HG03521 (cell line): Measurements from ENCODE around the gene DYNC1LI2.

Source experiments
- ATAC-seq: cut with Tn5 transposase; IDR thresholded peaks from one replicate; pipeline ENCODE4 v1.9.1; 2021; ENCODE audit warnings: mild to moderate bottlenecking, moderate library complexity; ENCODE audit not compliant: unreplicated experiment

The DYNC1LI2 gene

DNA sequence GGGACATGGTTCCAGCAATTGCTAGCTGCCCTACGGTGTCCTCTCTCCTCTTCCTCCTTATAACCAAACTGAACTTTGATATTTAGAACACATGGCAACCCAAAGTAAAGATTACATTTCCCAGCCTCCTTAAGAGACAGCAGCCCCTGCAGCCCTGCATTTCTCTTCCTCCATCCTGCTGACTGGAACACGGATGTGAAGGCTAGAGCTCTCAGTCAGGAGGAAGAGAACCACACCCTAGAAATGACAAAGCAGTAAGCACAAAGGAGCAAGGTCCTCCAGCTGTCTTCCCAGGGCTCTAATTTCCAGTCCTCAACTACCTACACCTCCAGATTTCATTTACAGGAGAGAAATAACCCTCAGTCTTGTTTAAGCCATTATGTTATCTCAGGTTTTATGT is 10.9 kb downstream of the DYNC1LI2 start:
- no peak for ATAC-seq

DNA sequence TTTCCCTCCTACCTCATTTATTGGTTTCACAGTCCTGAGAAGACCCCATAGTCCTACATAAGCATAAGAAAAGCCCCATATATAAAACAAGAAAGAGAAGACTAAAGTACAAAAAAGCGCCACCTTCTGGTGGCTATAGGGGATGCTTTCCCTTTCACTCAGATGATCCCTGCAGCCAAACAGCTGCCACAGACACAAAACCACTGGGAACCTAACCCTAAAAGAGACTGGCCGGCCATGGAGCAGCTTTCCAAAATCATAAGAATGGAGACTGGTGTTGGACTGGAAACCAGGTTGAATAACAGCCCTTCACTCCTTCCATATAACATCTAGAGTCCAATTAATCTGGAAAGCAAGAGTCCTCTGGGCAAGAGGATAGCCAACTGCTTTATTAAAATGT is 11.4 kb downstream of the DYNC1LI2 start:
- no peak for ATAC-seq

DNA sequence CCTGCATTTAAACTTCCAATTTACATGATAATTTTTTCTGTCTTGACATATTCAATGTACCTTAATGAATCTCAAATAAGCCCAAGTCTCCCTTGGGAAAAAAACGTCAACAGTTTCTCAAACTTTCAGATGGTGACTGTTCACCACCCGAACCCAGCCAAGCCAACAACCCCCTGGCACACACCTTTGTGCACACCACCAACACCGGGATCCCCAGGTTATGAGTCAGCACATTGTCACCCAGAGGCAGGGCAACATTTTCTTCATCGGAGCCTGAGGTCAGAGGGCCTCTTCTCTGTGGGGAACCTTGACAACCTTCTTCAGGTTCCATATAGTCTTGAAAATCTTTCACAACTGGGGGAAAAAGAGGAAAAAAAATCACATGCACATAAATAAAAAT is 15.5 kb downstream of the DYNC1LI2 start:
- ATAC-seq, result no peak

DNA sequence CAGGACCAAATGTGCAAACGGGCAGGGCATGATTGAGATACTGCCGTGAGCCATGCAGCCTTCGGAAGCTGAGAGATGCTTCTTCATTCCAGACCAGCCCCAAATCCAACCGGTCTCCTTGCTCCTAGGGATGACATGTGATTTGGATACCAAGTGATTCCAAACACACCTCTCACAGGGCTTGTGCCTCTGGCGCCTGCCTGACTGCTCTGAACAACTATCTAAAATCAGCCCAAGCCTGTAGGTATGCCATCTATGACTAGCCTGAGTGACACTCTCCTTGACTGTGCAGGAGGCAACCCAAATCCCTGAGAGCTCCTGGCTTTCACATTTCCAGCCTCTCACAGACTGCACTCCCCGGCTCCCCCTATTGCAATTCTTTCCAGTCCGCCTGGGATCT is 20.3 kb downstream of the DYNC1LI2 start:
- no peak for ATAC-seq

DNA sequence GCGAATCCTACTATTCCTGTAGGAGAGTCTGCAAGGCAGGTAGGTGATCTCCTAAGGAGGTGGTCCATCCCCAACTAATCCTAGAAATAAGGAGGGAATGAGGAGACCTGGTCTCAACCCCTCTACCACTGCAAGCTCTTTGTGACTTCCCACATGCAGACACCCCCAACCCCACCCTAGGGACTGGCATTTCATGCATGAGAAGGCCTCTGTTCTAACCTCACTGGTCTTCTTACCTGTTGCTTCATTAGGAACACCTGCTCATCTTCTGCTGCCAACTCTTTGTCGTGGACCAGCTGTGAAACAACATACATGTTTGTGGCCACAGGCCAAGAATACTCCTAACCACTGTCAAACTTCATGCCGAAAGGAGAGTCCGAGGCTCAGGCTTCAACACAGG is 22.6 kb downstream of the DYNC1LI2 start:
- ATAC-seq, result no peak

DNA sequence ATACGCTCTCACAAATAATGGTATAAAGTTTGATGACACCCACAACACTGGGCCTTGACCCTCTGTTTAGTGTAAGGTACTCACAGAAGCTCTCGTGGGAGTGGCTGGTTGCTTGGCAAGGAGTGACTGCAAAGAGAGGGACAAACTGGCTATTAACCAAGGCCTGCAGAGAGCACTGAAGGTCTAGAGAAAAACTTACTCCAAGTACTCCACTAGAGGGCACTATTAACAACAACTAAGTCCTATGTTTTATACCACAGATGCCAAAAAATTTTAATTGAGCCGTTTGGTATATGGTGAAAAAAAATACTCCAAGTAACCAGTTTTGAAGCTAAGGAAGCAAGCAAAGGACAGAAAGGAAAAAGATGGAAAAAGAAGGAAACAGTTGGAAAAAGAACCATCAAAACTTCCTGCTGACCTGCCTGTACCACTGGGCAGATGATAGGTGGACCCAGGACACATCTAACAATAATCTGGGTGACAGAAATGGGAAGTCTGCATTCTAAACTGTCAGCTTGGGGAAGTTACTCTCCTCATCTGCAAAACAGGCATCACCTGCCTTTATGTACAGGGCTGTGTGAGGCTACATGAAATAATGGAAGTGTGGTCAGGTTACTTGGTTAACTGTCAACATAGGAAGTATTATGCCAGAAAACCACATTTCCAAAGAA is 23.2 kb downstream of the DYNC1LI2 start:
- no peak for ATAC-seq

DNA sequence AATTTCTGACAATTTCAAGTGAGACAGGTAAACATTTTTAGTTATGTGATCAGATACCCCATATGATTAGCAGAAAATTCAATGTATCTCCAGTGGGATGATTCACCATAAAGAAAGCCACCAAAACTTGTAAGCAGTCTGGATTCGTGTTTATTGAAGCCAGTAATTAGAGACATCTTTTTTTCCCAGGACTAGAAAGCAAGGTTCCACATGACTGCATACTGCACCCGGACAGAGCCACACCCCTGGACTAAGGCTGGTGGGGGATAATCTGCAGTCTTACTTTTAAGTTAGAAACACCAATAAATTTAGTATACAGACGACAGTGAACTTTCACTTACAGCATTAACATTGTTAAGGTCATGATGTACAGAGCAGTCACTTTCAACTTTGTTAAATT is 30.6 kb downstream of the DYNC1LI2 start:
- no peak for ATAC-seq

DNA sequence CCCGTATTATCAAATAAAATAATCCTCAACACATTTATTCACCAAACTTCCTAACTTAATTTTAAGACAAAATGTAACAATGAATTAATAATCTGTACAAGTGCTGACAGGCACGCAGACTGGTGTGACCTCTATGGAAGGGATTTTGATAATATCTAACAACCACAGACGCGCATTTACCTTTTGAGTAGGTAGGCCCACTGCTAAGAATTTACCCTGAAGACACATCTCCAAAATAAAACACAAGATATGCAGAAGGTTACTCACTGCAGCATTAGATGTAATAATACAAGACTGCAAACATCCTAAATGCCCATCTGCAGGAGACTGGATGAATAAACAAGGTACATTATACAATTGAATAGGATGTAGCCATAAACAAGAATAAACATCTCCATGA is 32.2 kb downstream of the DYNC1LI2 start:
- no peak for ATAC-seq

DNA sequence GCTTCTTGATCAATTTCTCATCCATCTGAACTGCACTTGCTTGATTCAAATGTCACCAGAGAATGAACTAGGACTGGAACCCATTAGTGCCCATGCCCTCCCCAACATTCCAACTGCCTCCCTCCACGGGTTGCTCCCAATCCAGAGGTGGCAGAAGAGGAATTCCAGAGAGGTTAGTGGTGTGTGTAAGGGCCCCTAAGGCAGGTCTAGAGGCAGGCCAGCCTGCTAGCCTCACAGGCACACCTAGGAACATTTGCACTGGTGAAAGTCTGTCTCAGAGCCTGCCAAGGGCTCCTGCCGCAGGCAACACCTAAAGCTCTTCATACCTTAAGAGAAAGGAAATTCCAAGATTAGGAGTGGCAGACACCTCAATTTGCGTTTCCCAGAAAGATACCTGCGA is 33.6 kb downstream of the DYNC1LI2 start:
- no peak for ATAC-seq

DNA sequence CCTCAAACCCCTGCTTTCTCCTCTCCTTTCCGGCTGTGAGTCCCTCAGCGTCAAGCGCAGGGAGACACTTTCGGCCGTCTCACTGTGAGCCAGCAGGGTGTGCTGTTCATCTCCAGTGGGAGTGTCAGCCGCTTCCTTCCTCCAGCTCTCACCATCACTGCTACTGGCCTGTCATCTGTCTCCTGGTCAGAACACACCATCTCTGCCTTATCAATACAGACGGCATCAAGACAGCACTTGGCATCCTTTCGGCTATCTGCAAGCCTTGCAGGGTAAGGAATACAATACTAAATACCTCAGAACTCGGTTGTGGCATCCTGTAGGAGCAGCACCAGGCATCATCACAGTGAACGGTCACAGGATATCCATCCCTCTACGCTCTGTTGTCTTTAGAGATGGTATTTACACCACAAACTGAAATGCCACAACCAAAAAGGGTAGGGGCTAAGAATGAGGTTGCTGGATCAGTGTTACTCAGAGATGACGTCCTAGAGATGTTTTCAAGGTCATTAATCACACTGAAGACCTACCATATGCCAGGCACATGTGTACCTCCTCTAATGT is 34.2 kb downstream of the DYNC1LI2 start:
- no peak for ATAC-seq

DNA sequence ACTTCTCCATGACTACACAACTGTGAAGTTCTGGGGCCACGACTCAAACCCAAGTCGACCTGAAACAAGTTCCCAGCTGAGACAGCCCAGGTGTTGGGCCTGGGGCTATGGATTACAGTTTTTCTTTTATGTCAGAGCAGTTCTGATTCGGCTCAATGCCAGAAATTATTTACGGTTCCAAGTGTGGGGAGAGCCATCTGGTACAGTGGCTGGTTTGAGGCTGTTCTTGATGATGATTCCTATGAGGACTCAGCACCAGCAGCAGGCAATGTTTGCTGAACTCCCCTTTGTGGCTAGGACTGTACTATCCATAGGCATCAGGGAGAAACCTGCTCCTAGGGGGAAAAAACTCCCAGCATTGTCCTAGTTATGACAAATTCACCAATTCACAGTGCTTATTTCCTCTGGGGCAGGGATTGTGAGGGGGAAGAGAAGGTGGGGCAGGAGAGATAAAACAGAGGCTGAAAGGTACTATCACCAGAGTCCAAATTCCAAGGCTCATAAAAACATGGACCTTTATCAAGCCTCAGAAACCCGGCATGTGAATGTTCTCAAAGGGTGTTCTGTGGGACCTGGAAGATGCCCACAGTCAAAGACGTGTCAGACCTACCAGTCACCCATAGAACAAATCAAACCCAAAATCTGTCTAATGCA is 36.6 kb downstream of the DYNC1LI2 start:
- ATAC-seq, result no peak

DNA sequence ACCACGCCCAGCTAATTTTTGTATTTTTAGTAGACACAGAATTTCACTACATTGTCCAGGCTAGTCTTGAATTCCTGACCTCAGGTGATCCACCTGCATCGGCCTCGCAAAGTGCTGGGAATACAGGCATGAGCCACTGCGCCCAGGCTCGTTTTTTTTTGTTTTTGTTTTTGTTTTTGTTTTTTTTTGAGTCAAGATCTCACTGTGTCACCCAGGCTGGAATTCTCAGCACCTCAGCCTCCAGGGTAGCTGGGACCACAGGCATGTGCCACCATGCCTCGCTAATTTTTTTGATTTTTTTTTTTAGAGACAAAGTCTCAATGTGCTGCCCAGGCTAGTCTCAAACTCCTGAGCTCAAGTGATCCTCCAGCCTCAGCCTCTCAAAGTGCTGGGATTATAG is 37.3 kb downstream of the DYNC1LI2 start:
- no peak for ATAC-seq

DNA sequence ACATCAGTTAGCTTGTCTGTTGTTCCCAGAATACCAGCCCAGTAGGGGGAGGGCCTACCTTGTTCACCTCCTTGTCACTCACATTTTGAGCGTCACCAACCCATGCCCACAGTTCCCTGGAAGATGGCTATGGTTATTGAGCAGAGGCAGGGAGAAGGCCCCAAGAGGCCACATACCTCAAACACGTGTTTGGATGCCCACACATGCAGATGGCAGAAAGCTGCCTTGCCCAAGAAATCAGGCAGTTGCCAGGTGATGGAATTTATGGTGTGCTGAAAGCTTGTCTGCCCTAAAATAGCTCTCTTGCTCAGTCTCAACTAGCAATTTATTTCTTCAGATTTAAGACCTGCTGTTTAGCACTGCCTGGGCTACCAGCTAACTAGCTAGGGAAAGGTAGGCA is 38.3 kb downstream of the DYNC1LI2 start:
- ATAC-seq, result no peak

DNA sequence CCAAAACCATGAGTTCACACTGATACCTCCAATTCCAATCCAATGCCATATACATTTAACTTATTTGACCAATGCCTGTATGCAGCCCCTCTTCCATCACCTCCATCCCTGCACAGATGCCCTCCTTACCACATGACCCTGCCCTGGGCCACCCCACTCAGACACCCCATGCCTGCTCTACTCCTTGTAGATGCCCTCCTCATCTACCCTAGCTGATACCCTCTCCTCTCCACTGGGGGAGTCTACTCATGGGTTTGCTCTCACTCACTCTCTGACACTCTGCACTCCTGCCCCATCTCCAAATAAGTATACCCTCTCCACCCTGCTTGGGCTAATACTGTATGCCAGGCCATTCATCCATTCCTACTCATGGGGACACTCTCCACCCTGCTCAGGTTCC is 38.9 kb downstream of the DYNC1LI2 start:
- ATAC-seq, result no peak

DNA sequence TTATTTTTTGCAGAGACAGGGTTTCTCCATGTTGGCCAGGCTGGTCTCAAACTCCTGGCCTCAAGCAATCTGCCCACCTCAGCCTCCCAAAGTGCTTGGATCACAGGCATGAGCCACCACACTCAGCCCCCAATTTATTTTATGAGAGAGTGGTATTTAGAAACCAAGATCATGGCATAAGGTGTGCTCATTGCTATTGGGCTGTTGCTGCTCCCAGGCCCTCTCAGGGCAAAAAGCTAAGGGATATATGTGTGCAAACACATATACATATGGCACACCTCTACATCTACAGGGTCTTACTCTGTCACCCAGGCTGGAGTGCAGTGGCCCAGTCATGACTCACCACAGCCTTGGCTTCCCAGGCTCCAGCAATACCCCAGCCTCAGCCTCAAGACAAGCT is 39.8 kb downstream of the DYNC1LI2 start:
- no peak for ATAC-seq

DNA sequence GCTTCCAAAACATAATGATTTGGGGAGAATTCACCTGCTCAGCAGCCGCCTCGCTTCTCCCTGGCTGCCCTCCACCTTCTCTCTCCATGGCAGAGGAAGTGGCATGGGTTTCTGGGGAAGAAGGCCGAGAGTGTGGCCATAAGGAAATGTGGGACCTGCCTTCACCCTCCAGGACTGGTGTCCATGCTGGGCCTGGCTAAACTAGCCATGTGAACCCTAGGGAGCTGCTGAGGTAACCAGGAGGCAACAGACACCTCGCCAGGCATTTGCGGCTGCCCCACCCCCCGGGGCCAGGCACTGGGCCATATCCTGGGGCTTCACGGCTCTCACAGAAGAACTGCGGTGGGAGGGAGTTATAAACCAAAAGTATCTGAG is 44.9 kb downstream of the DYNC1LI2 start:
- ATAC-seq, result no peak

DNA sequence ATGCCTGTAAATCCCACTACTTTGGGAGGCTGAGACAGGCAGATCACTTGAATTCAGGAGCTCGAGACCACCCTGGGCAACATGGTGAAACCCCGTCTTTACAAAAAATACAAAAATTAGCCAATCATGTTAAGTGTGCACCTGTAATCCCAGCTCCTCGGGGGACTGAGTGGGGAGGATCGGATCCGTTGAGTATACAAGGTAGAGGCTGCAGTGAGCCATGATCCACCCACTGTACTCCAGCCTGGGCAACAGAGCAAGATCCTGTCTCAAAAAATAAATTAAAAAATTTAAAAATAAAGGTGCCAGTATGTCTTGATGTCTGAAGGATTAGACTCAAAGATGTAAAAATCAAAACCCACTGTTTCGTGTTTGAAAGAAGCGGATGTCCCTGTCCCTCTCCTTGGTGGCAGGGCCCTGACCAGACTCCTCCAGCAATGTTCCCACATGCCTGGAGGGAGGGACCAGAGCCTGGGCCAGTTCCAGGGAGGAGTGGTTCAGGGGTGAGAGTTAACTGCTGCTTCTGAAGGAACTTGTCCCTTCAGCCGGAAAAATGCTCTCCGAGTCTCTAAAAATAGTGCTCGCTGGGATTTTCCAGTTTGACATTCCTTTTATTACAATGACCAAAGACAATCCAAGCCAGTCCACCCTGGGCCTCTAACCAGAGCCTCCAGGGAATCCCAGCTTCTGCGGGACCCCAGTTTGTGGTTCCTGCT is 45.5 kb downstream of the DYNC1LI2 start:
- no peak for ATAC-seq

DNA sequence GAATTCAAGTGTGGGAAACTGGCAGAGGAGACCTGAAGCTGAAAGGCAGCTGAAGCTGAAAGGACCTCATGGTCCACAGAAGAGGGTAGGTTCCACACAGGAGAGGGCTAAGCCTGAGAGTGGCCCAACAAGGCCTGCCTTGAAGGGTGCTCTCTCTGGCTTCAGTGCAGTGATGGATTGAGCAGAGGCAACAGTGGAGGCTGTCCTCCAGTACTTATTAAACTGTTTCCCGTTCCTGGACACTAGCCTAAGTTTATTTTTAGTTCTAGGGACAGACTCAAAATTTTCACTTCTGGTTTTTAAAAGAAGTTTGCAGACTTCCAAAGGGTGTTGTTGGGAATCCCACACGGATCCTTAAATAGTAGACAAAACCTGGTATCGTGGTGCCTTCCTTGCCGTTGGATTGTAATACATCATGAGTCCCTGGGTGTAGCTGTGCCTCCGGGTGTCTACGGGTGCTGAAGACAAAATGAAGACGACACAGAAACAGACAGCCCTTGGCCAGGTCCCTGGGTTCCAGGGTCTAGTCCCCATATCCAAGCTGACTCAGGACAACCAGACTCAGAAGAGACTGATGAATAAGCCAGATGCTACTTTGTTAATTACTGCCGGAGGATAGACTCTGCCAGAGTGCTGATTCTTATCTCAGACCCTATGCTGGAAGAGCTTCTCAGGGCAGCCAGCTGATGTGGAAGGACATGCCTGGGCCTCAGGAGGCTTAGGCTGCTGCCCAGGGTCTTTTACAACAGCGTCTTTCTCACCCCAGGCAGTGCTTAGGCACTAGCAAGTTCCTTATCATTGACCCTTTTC is 47.8 kb downstream of the DYNC1LI2 start:
- no peak for ATAC-seq

DNA sequence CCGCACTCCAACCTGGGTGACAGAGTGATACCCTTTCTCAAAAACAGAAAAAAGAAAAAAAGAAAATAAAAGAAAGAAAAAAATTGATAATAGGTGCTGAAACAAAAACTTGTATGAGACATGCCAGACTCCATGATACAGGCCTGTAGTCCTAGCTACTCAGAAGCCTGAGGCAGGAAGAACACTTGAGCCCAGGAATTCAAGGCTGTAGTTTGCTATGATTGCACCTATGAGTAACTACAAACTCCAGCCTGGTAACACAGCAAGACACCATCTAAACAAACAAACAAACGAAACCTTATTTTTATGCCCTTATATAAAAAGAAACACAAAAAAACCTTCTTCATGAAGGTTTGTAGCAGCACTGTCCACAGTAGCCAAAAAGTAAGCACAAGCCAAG is 49.9 kb downstream of the DYNC1LI2 start:
- ATAC-seq, result no peak

DNA sequence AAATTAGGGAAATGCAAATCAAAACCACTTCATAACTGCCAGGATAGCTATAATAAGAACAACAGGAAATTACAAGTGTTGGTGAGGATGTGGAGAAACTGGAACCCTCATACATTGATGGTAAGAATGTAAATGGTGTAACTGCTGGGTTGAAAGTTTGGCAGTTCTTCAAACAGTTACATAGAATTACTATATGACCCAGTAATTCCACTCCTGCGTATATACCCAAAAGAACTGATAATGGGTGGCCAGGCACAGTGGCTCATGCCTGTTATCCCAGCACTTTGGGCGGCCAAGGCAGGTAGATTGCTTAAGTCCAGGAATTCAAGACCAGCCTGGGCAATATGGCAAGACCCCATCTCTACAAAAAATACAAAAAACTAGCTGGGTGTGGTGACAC is 50.4 kb downstream of the DYNC1LI2 start:
- ATAC-seq, result no peak

DNA sequence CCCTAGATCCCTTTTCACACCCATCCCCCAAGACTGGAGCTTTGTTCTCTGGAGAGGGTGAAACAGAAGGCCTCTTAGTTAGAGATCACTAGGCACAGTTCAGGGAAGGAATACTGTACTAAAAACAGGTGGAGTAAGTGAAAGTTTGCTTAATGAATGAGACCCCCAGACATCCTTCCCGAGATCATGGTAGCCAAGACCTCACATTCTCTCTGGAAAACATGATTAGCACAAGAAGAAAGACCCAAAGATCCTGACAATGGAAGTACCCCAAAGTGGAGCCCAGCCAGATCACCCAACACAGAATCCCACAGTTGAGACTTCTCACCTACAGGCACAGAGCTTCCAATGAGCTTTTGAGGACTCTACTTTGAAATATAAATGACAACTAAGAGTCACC is 51.5 kb downstream of the DYNC1LI2 start:
- no peak for ATAC-seq
